CD1c-positive myeloid dendritic cell (primary cell): Measurements from ENCODE around the gene SLC26A6.

ENCODE experiments used
- DNase-seq: peaks from one replicate; pipeline ENCODE4 v3.0.0-alpha.2; 2016; ENCODE audit errors: extremely low spot score

Gene SLC26A6

GRCh38 chr3:48660800-48661400, 25.6 kb upstream of the SLC26A6 start:
- DNase-seq: no peak

- DNase-seq: peak; percentile 35
These were observed 21.6 kb upstream of the SLC26A6 start for GRCh38 chr3:48656841-48657281.

- peak; percentile 92 for DNase-seq
These were observed 21.0 kb upstream of the SLC26A6 start for GRCh38 chr3:48656061-48656840.

- DNase-seq: no peak
These were observed 20.3 kb upstream of the SLC26A6 start for GRCh38 chr3:48655606-48656005.

- DNase-seq: no peak
These were observed 19.8 kb upstream of the SLC26A6 start for GRCh38 chr3:48655063-48655462.

- no peak for DNase-seq
These were observed 17.9 kb upstream of the SLC26A6 start for GRCh38 chr3:48652923-48653715.

- DNase-seq: no peak
These were observed 16.5 kb upstream of the SLC26A6 start for GRCh38 chr3:48651771-48652170.

- DNase-seq: no peak
These were observed 15.5 kb upstream of the SLC26A6 start for GRCh38 chr3:48650723-48651122.

- no peak for DNase-seq
These were observed 13.1 kb upstream of the SLC26A6 start for GRCh38 chr3:48648188-48648850.

GRCh38 chr3:48647714-48648113, 12.5 kb upstream of the SLC26A6 start:
- DNase-seq: no peak

- DNase-seq: no peak
These were observed 9.9 kb upstream of the SLC26A6 start for GRCh38 chr3:48644898-48645760.

- DNase-seq: no peak
These were observed 7.3 kb upstream of the SLC26A6 start for GRCh38 chr3:48642605-48643004.

- DNase-seq: no peak
These were observed 6.1 kb upstream of the SLC26A6 start for GRCh38 chr3:48641396-48641795.

- DNase-seq: no peak
These were observed 4.8 kb upstream of the SLC26A6 start for GRCh38 chr3:48639944-48640606.

- DNase-seq: no peak
These were observed 2.0 kb upstream of the SLC26A6 start for GRCh38 chr3:48637305-48637704.

- no peak for DNase-seq
These were observed 941 bp upstream of the SLC26A6 start for GRCh38 chr3:48636149-48636655.

- DNase-seq: peak; percentile 32
These were observed 520 bp downstream of the SLC26A6 start for GRCh38 chr3:48634661-48635221.

- no peak for DNase-seq
These were observed 1.5 kb downstream of the SLC26A6 start for GRCh38 chr3:48633743-48634142.

- DNase-seq: no peak
These were observed 2.0 kb downstream of the SLC26A6 start for GRCh38 chr3:48633256-48633655.
